ENCODE results near the gene MCTP1. TPM values are rescaled to one million over a fixed set of nuclear protein-coding genes. Genes with fewer than 3 reads are reported as not detected.

MCTP1 gene
- total RNA-seq, 1 experiment from 2014 or later: 2.5 TPM

GRCh38 chr5:94993491-94993890 is 291.4 kb downstream of the MCTP1 start:
- Histone ChIP-seq H3K27me3 (ENCODE audit: insufficient read depth, low read length) (no peaks in the 10 kb centered on the region), H3K27ac (ENCODE audit: insufficient read length, low read depth, low read length) (no peak overlapping the region), H3K9me3 (ENCODE audit: control insufficient read depth, low read depth, low read length) (no peaks in the 10 kb centered on the region), H4K8ac (replicated peaks; ENCODE audit: insufficient read length, low read depth, low read length) (no peak overlapping the region), H3K4ac (ENCODE audit: low read depth, low read length) (no peak overlapping the region), H4K5ac (ENCODE audit: insufficient read length, low read depth, low read length) (no peak overlapping the region), H2BK12ac (ENCODE audit: insufficient read length, low read depth, low read length) (no peak overlapping the region), H3K23ac (ENCODE audit: insufficient read length, low read depth, low read length) (no peak overlapping the region), H4K91ac (ENCODE audit: insufficient read length, low read depth, low read length) (no peak overlapping the region), H2BK15ac (ENCODE audit: low read depth, low read length) (no peak overlapping the region), H3K56ac (ENCODE audit: insufficient read length, low read depth, low read length) (no peak overlapping the region), H3K79me1 (ENCODE audit: insufficient read depth, low read depth, low read length, poor library complexity, severe bottlenecking) (no peaks in the 10 kb centered on the region), H3T11ph (ENCODE audit: low read length) (no peak overlapping the region), H2BK20ac (ENCODE audit: low read depth, low read length, poor library complexity, severe bottlenecking) (no peak overlapping the region), H2AK5ac (ENCODE audit: insufficient read length, low read length) (no peak overlapping the region), H2BK5ac (ENCODE audit: insufficient read length, low read length) (no peak overlapping the region), H3K14ac (ENCODE audit: insufficient read depth, low read length) (no peak overlapping the region), H2BK120ac (ENCODE audit: low read depth, low read length, poor library complexity, severe bottlenecking) (no peak overlapping the region), H3K4me1 (ENCODE audit: insufficient read depth, low read length) (no peaks in the 10 kb centered on the region; the same call in 1 of the 2 replicates), H2AFZ (ENCODE audit: low read length) (no peak overlapping the region), H3K9ac (ENCODE audit: extremely low read depth, insufficient read length, low read length) (no peak overlapping the region), H4K20me1 (ENCODE audit: control insufficient read depth, insufficient read depth, insufficient read length) (no peaks in the 10 kb centered on the region), H3K18ac (ENCODE audit: insufficient read length, low read depth, low read length) (no peak overlapping the region), H3K79me2 (ENCODE audit: insufficient read depth, low read length) (no peaks in the 10 kb centered on the region), H3K23me2 (ENCODE audit: insufficient read length, low read depth, low read length, poor library complexity, severe bottlenecking) (no peaks in the 10 kb centered on the region), H3K4me2 (ENCODE audit: insufficient read depth, insufficient read length, low read length) (no peak overlapping the region)
- Mint-ChIP-seq H3K4me1 (peaks cover 17 to 18% of the 10 kb centered on the region in 2 experiments), H3K4me3 (no peak overlapping the region), H3K27me3 (ENCODE audit: low read depth) (no peaks in the 10 kb centered on the region), H3K9me3 (no peaks in the 10 kb centered on the region), H3K36me3 (ENCODE audit: insufficient read depth in 1 of 3, low read depth in 3 of 3) (no peaks in the 10 kb centered on the region), H3K27ac (no peak overlapping the region)
- WGBS (ENCODE audit: extremely low coverage, insufficient read length, low lambda C conversion rate): no CpG with 5 or more reads among the region's 1 CpG
- DNase-seq: no peak
- no peak for TF ChIP-seq CTCF (conservative IDR thresholded peaks at IDR 0.05)

All from H9 (cell line).